GM12878 (cell line): Measurements from ENCODE around the gene GPC6. TPM values are rescaled to one million over a fixed set of nuclear protein-coding genes. Genes with fewer than 3 reads are reported as not detected.

Experiments used
- ATAC-seq: fragments of 200-7000 bp; cut with Tn5 transposase; 3 replicates; pipeline ENCODE4 v1.9.1; 2020; ENCODE audit warnings: mild to moderate bottlenecking, moderate library complexity
- BruUV-seq: library from RNA; stranded (reverse); fragments of 400-500 nt; replicated peaks from 2 replicates; lab custom pipeline; 2021; lab: Mats Ljungman, UMichigan
- CTCF ChIA-PET: fragments of 300-600 bp; sonication (Branson Sonifier 250); formaldehyde crosslinking; extraction: SDS; loops from one replicate; lab custom pipeline; 2021; ENCODE audit warnings: inconsistent platforms; lab: Yijun Ruan, JAX
- POLR2A ChIA-PET: fragments of 350-600 bp; formaldehyde crosslinking; extraction: SDS; loops from one replicate; lab custom pipeline; 2021; ENCODE audit warnings: inconsistent platforms; lab: Charles Lee
- RAD21 ChIA-PET: fragments of 300-600 bp; sonication (Branson Sonifier 250); formaldehyde crosslinking; loops from one replicate; lab custom pipeline; 2023; ENCODE audit warnings: antibody characterized with exemption; ENCODE audit not compliant: unreplicated experiment; lab: Charles Lee
- SMC1A ChIA-PET: fragments of 300-600 bp; sonication (Branson Sonifier 250); formaldehyde crosslinking; loops from one replicate; lab custom pipeline; 2023; ENCODE audit not compliant: unreplicated experiment, uncharacterized antibody; lab: Charles Lee
- DNase-seq: peaks from one replicate; pipeline ENCODE4 v3.0.0-alpha.2; 2011; ENCODE audit warnings: low read depth, low spot score
- FAIRE-seq: peaks from 3 replicates; lab custom pipeline; 2011; peaks lifted over from hg19 to GRCh38; lab: Jason Lieb, UNC
- H2AFZ ChIP-seq: 2 replicates; pipeline ENCODE4 v1.6.0; 2011; ENCODE audit warnings: low read depth, low read length, control low read depth; ENCODE audit not compliant: control insufficient read depth
- H3K27ac ChIP-seq: 2 replicates; pipeline ENCODE4 v1.5.1; 2011; ENCODE audit warnings: control low read depth; ENCODE audit not compliant: control insufficient read depth, insufficient read depth
- H3K27me3 ChIP-seq, 2 experiments: replicated peaks in 1 of 2; 2 replicates each; pipeline versions ENCODE4 v1.6.0 to v1.6.1; 2011; ENCODE audit warnings: low read length in 1 of 2; ENCODE audit not compliant: control insufficient read depth in 2 of 2, insufficient read depth in 2 of 2
- H3K36me3 ChIP-seq, 2 experiments: 2 replicates each; pipeline ENCODE4 v1.5.1; 2011; ENCODE audit warnings: low read length in 1 of 2; ENCODE audit not compliant: control insufficient read depth in 2 of 2, insufficient read depth in 2 of 2
- H3K4me1 ChIP-seq: 2 replicates; pipeline ENCODE4 v1.6.1; 2011; ENCODE audit warnings: mild to moderate bottlenecking, low read length, moderate library complexity, mixed read lengths; ENCODE audit not compliant: control insufficient read depth, insufficient read depth
- H3K4me2 ChIP-seq: 2 replicates; pipeline ENCODE4 v1.6.0; 2011; ENCODE audit warnings: control low read depth; ENCODE audit not compliant: control insufficient read depth, insufficient read depth
- H3K4me3 ChIP-seq: fragments of 200-600 bp; sonication (generic); 2 replicates; pipeline ENCODE4 v1.5.1; 2016
- H3K79me2 ChIP-seq: 2 replicates; pipeline ENCODE4 v1.6.0; 2011; ENCODE audit warnings: low read length; ENCODE audit not compliant: control insufficient read depth, insufficient read depth
- H3K9ac ChIP-seq: 2 replicates; pipeline ENCODE4 v1.8.0; 2011; ENCODE audit warnings: low read length, control low read depth, mixed read lengths; ENCODE audit not compliant: control insufficient read depth, insufficient read depth
- H3K9me3 ChIP-seq: replicated peaks from 3 replicates; pipeline ENCODE4 v1.5.1; 2011; ENCODE audit warnings: mild to moderate bottlenecking, low read length; ENCODE audit not compliant: control insufficient read depth, insufficient read depth
- H4K20me1 ChIP-seq: 2 replicates; pipeline ENCODE4 v1.6.0; 2011; ENCODE audit not compliant: control insufficient read depth, insufficient read depth
- BCL11A ChIP-seq: IDR thresholded peaks from 2 replicates; pipeline ENCODE4 v1.6.1; 2011; ENCODE audit warnings: low read depth, low read length
- CBX5 ChIP-seq: sonication (generic); IDR thresholded peaks from 2 replicates; pipeline ENCODE4 v1.6.1; 2016; ENCODE audit warnings: low read depth, moderate library complexity, mild to moderate bottlenecking, inconsistent platforms
- CHD1 ChIP-seq: IDR thresholded peaks from 2 replicates; pipeline ENCODE4 v1.6.1; 2012; ENCODE audit warnings: low read depth, low read length, improper control_type of control experiment
- CREM ChIP-seq: IDR thresholded peaks from 2 replicates; pipeline ENCODE4 v1.6.1; 2014; ENCODE audit warnings: antibody characterized with exemption, low read depth
- EGR1 ChIP-seq, 2 experiments: IDR thresholded peaks; 1 replicate in 1 of 2; 2 replicates in 1 of 2; pipeline ENCODE4 v1.6.1; 2011 to 2012; ENCODE audit warnings: low read depth in 2 of 2, low read length in 2 of 2, borderline replicate concordance in 1 of 2, mild to moderate bottlenecking in 1 of 2, moderate library complexity in 1 of 2
- EP300 ChIP-seq, 2 experiments: fragments of 150-350 bp in 1 of 2; IDR thresholded peaks; 2 replicates each; pipeline ENCODE4 v1.6.1; 2011 to 2012; ENCODE audit warnings: low read depth in 2 of 2, low read length in 2 of 2, borderline replicate concordance in 1 of 2, improper control_type of control experiment in 1 of 2, inconsistent platforms in 1 of 2; ENCODE audit not compliant: control insufficient read depth in 1 of 2
- ETV6 ChIP-seq, 2 experiments: fragments of 450-650 bp in 1 of 2; IDR thresholded peaks in 1 of 2; conservative IDR thresholded peaks in 1 of 2; 2 replicates each; pipeline ENCODE4 v1.6.1; 2014; ENCODE audit warnings: antibody characterized with exemption in 1 of 2, borderline replicate concordance in 1 of 2, low read depth in 1 of 2, mild to moderate bottlenecking in 1 of 2, moderate library complexity in 1 of 2
- MYC ChIP-seq: IDR thresholded peaks from 2 replicates; pipeline ENCODE4 v1.6.1; 2011; ENCODE audit warnings: mild to moderate bottlenecking, low read length, moderate library complexity, inconsistent platforms; ENCODE audit not compliant: insufficient read depth, insufficient replicate concordance, insufficient read length, severe bottlenecking
- NKRF ChIP-seq: fragments of 450-650 bp; conservative IDR thresholded peaks from 2 replicates; pipeline ENCODE4 v1.6.1; 2017; ENCODE audit warnings: mild to moderate bottlenecking, moderate library complexity
- TBL1XR1 ChIP-seq: IDR thresholded peaks from 2 replicates; pipeline ENCODE4 v1.6.1; 2012; ENCODE audit warnings: low read depth, low read length, improper control_type of control experiment
- ZNF217 ChIP-seq: fragments of 450-650 bp; IDR thresholded peaks from 2 replicates; pipeline ENCODE4 v1.6.1; 2017; ENCODE audit warnings: antibody characterized with exemption, mild to moderate bottlenecking
- ZNF622 ChIP-seq: fragments of 450-650 bp; IDR thresholded peaks from 2 replicates; pipeline ENCODE4 v1.6.1; 2017; ENCODE audit warnings: mild to moderate bottlenecking, inconsistent platforms
- WGBS: methylation state at CpG from one replicate; pipeline ENCODE4 v1.1.6; 2016; ENCODE audit warnings: low lambda C conversion rate; ENCODE audit not compliant: insufficient replicate concordance, insufficient coverage; ENCODE audit errors: missing lambda C conversion rate; 5-methylcytosine and 5-hydroxymethylcytosine counted together
- in situ Hi-C: fragments of 300-500 bp; cut with MboI; formaldehyde crosslinking; loops from 9 replicates; pipeline ENCODE4 v1.14.3; 2018; ENCODE audit warnings: mixed read lengths
- intact Hi-C: fragments of 100-400 bp; cut with micrococcal nuclease; formaldehyde crosslinking; loops from one replicate; pipeline ENCODE4 v1.14.2; 2022; ENCODE audit not compliant: unreplicated experiment
- polyA plus RNA-seq, 11 experiments: library from polyadenylated mRNA; depleted of rRNA in 4 of 11; unstranded in 6 of 11; stranded (reverse) in 5 of 11; fragments of >200 nt; fragmentation: Nextera tagmentation in 4 of 11; fragmentation: Illumina TruSeq in 1 of 11; extraction: Ambion mirVana in 4 of 11; extraction: Trizol in 1 of 11; gene quantifications; 1 replicate in 1 of 11; 2 replicates in 10 of 11; pipeline versions ENCODE4 v1.2.1 to v1.2.3, GENCODE V29; 2011 to 2016; ENCODE audit warnings: inconsistent platforms in 2 of 11, missing spikeins in 2 of 11, low read depth in 1 of 11
- total RNA-seq, 4 experiments: library from RNA; depleted of rRNA in 3 of 4; stranded (reverse); fragments of >200 nt in 3 of 4; fragmentation: Illumina TruSeq in 1 of 4; extraction: Trizol in 1 of 4; gene quantifications; 2 replicates each; pipeline versions ENCODE4 v1.2.1 to v1.2.3, GENCODE V29; 2013 to 2021
- TF ChIP-seq, protein P1 (sequence below): IDR thresholded peaks from 2 replicates; pipeline ENCODE4 v1.6.1; 2011; ENCODE audit warnings: low read depth, low read length, improper control_type of control experiment, borderline replicate concordance
- TF ChIP-seq, protein P2 (sequence below): IDR thresholded peaks from 2 replicates; pipeline ENCODE4 v1.6.1; 2012; ENCODE audit warnings: low read depth, low read length, improper control_type of control experiment
- TF ChIP-seq, protein P3 (sequence below): IDR thresholded peaks from 2 replicates; pipeline ENCODE4 v1.6.1; 2011; ENCODE audit warnings: mild to moderate bottlenecking, low read depth, low read length, moderate library complexity; ENCODE audit not compliant: insufficient replicate concordance

GPC6 gene
- total and polyA plus RNA-seq, 10 of the 15 experiments (the other 5 are each of a cell fraction or from before 2014, with no cell fraction given): 0.03 to 0.04 (median 0.03) TPM; not detected in 7

DNA sequence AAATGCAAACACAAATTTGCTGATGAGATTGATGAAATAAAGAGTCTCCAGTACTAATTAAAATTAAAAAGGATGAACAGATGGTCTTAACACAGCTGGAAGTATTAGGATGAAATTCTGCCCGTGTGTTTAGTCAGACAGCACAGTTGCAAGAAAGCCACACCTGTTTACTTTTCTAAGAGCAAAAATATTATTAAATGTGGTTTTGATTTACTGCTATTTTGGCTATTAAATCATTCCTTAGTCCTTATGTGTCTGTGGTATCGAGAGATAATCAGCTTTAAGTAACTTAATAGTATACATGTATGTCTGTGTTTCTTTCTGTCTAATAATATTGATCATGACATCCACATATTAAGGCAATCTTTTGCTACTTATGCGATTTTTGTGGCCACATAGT lies 494.9 kb downstream of the GPC6 start:
- Histone ChIP-seq H3K36me3 (no peaks in the 10 kb centered on the region), H3K79me2 (no peaks in the 10 kb centered on the region), H3K4me3 (no peak overlapping the region), H2AFZ (no peak overlapping the region), H3K9ac (no peak overlapping the region), H3K27ac (no peak overlapping the region), H3K9me3 (no peaks in the 10 kb centered on the region), H3K4me2 (no peak overlapping the region), H4K20me1 (no peaks in the 10 kb centered on the region), H3K27me3 (no peaks in the 10 kb centered on the region), H3K4me1 (no peaks in the 10 kb centered on the region)
- ChIA-PET RAD21 (no interaction called here), CTCF (no interaction called here), SMC1A (no interaction called here), POLR2A (no interaction called here)
- ATAC-seq (no peak), FAIRE-seq (no peak), DNase-seq (no peak)
- BruUV-seq: no TSS peak
- in situ Hi-C loops: no loop called here
- WGBS: 0% methylated on average over 3 of the region's 3 CpGs
- intact Hi-C loops: no loop called here
- TF ChIP-seq EP300 (IDR thresholded peaks at IDR 0.05; ENCODE audit: borderline replicate concordance in 1 of 2, control insufficient read depth in 1 of 2, low read depth in 2 of 2, low read length in 2 of 2): no peak
- TF ChIP-seq CREM: no peak
- no peak for TF ChIP-seq TBL1XR1
- TF ChIP-seq ETV6 (conservative IDR thresholded peaks at IDR 0.05 in 1 of 2, IDR thresholded peaks at IDR 0.05 in 1 of 2; ENCODE audit: borderline replicate concordance in 1 of 2, low read depth in 1 of 2): no peak
- no peak for TF ChIP-seq MYC
- no peak for TF ChIP-seq CHD1
- TF ChIP-seq, protein P1, sequence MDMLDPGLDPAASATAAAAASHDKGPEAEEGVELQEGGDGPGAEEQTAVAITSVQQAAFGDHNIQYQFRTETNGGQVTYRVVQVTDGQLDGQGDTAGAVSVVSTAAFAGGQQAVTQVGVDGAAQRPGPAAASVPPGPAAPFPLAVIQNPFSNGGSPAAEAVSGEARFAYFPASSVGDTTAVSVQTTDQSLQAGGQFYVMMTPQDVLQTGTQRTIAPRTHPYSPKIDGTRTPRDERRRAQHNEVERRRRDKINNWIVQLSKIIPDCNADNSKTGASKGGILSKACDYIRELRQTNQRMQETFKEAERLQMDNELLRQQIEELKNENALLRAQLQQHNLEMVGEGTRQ: no peak
- TF ChIP-seq NKRF: no peak
- no peak for TF ChIP-seq CBX5
- TF ChIP-seq ZNF217: no peak
- no peak for TF ChIP-seq ZNF622
- TF ChIP-seq, protein P2, sequence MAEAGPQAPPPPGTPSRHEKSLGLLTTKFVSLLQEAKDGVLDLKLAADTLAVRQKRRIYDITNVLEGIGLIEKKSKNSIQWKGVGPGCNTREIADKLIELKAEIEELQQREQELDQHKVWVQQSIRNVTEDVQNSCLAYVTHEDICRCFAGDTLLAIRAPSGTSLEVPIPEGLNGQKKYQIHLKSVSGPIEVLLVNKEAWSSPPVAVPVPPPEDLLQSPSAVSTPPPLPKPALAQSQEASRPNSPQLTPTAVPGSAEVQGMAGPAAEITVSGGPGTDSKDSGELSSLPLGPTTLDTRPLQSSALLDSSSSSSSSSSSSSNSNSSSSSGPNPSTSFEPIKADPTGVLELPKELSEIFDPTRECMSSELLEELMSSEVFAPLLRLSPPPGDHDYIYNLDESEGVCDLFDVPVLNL: no peak
- TF ChIP-seq, protein P3, sequence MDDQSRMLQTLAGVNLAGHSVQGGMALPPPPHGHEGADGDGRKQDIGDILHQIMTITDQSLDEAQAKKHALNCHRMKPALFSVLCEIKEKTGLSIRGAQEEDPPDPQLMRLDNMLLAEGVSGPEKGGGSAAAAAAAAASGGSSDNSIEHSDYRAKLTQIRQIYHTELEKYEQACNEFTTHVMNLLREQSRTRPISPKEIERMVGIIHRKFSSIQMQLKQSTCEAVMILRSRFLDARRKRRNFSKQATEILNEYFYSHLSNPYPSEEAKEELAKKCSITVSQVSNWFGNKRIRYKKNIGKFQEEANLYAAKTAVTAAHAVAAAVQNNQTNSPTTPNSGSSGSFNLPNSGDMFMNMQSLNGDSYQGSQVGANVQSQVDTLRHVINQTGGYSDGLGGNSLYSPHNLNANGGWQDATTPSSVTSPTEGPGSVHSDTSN: no peak
- no peak for TF ChIP-seq BCL11A
- TF ChIP-seq EGR1 (IDR thresholded peaks at IDR 0.05; ENCODE audit: borderline replicate concordance in 1 of 2, low read depth in 2 of 2, low read length in 2 of 2): no peak
